Epithelial cell of esophagus (primary cell): ENCODE results near the gene OR6B1.

Experiments
- DNase-seq: peaks from one replicate; pipeline ENCODE4 v3.0.0; 2010; ENCODE audit warnings: low read depth
- H3K4me3 ChIP-seq: 2 replicates; pipeline ENCODE4 v1.5.1; 2011; ENCODE audit warnings: mild to moderate bottlenecking, low read length, control low read depth
- TF ChIP-seq, protein P1 (sequence below): IDR thresholded peaks from 2 replicates; pipeline ENCODE4 v1.5.1; 2011; ENCODE audit warnings: low read depth, mild to moderate bottlenecking, low read length, control low read depth, inconsistent platforms; ENCODE audit not compliant: insufficient read depth; ENCODE audit errors: missing control alignments

Gene OR6B1

DNA sequence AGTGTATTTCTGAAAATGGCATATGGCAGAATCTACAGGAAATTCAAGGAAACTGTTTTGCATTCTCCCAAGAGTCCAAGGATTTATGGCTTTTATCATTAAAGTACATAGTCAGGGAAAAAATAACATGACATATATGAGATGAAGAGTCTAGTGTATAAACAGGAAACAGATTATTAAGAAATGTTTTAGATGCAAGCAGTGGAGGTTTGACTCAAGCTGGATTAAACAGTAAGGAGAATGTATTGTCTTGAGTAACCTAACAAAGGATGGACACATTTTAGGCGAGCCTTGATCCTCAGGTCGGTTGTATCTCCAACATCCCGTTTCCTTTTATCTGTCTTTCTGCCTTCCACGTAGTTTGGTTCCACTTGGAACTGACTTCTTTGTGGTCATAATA lies 17.9 kb downstream of the OR6B1 start:
- H3K4me3 ChIP-seq, result no peak overlapping the region
- TF ChIP-seq, protein P1, sequence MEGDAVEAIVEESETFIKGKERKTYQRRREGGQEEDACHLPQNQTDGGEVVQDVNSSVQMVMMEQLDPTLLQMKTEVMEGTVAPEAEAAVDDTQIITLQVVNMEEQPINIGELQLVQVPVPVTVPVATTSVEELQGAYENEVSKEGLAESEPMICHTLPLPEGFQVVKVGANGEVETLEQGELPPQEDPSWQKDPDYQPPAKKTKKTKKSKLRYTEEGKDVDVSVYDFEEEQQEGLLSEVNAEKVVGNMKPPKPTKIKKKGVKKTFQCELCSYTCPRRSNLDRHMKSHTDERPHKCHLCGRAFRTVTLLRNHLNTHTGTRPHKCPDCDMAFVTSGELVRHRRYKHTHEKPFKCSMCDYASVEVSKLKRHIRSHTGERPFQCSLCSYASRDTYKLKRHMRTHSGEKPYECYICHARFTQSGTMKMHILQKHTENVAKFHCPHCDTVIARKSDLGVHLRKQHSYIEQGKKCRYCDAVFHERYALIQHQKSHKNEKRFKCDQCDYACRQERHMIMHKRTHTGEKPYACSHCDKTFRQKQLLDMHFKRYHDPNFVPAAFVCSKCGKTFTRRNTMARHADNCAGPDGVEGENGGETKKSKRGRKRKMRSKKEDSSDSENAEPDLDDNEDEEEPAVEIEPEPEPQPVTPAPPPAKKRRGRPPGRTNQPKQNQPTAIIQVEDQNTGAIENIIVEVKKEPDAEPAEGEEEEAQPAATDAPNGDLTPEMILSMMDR, result no peak
- no peak for DNase-seq

DNA sequence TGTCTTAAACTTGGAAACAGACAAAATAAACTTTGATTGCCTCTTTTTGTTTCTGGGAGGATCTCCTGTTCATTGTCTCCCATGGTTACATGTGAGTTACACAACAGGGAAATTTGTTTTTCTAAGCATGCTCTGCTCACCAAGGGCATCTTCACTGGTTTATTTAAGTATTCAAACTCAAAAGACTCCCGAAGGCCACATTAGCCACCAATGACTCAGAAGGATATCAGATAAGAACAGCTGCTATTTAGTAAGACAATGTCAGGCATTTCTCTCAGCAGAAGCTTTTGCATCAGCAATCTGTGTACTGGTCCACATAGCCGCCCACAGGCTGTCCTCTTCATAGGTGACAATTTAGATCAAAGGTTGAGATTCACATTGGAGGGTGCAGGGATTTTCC lies 19.3 kb downstream of the OR6B1 start:
- H3K4me3 ChIP-seq, result no peak overlapping the region
- TF ChIP-seq, protein P1, result no peak
- peak; percentile 38 for DNase-seq

GRCh38 chr7:144020340-144020739 lies 20.2 kb downstream of the OR6B1 start:
- TF ChIP-seq, protein P1, result no peak
- no peak for DNase-seq
- no peak overlapping the region for H3K4me3 ChIP-seq

GRCh38 chr7:144022169-144022568 lies 22.0 kb downstream of the OR6B1 start:
- TF ChIP-seq, protein P1, result no peak
- no peak overlapping the region for H3K4me3 ChIP-seq
- no peak for DNase-seq

- TF ChIP-seq, protein P1, result no peak
- no peak for DNase-seq
- no peak overlapping the region for H3K4me3 ChIP-seq
Observed at GRCh38 chr7:144023171-144023827, 23.2 kb downstream of the OR6B1 start.

DNA sequence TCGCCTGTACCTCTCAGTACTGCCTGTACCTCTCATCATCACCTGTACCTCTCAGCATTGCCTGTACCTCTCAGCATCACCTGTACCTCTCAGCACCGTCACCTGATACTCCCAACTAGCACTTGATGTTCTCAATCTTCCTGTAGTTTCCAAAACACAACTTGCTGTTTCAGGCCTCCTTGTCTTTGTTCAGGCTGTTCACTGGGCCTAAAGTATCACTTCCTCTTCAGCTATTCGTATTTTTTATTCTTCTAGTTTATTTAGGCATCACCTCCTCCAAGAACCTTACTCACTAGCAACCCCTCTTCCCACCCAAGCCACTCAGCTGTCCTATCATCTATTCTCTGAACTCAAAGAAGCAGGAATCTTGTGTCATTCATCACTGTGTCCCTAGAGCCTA lies 24.1 kb downstream of the OR6B1 start:
- DNase-seq, result no peak
- no peak overlapping the region for H3K4me3 ChIP-seq

More for the DNA sequence above, 24.1 kb downstream of the OR6B1 start:
- TF ChIP-seq, protein P1, result no peak
